ENCODE results near the gene PLRG1.

GRCh38 chr4:154578919-154579318 lies 28.7 kb upstream of the PLRG1 start:
- TF ChIP-seq EZH2 (IDR thresholded peaks at IDR 0.05; ENCODE audit: borderline replicate concordance, low read length) = no peak
- TF ChIP-seq CTCF (IDR thresholded peaks at IDR 0.05; ENCODE audit: low read length) = no peak

All from OCI-LY1 (cell line).